Cardiac septum (tissue), 1 donor: ENCODE results near the gene BLMH. TPM values are rescaled to one million over a fixed set of nuclear protein-coding genes. Genes with fewer than 3 reads are reported as not detected.
"Not testable (repeated sequence)": the region's sequence is repeated elsewhere in the genome, so short reads cannot be mapped to it uniquely, and the experiment has no call there.

ENCODE experiments used
- DNase-seq: peaks from one replicate; pipeline ENCODE4 v3.0.0-alpha.2; 2020; ENCODE audit warnings: low spot score
- intact Hi-C: fragments of 100-400 bp; cut with DNase I; formaldehyde crosslinking; loops from one replicate; pipeline ENCODE4 v1.14.0; 2022
- total RNA-seq: library from RNA; stranded (reverse); fragmentation: NEBNext Ultra II Directional; extraction: Animal tissue kit (Norgen Biotek cat#: 25700); gene quantifications from one replicate; pipeline ENCODE4 v1.2.1, GENCODE V29; 2021
- donor health status: DM: no; HTN: no; CAD: no.

Gene BLMH
- total RNA-seq, 1 donor from 2014 or later = 14.1 TPM

DNA sequence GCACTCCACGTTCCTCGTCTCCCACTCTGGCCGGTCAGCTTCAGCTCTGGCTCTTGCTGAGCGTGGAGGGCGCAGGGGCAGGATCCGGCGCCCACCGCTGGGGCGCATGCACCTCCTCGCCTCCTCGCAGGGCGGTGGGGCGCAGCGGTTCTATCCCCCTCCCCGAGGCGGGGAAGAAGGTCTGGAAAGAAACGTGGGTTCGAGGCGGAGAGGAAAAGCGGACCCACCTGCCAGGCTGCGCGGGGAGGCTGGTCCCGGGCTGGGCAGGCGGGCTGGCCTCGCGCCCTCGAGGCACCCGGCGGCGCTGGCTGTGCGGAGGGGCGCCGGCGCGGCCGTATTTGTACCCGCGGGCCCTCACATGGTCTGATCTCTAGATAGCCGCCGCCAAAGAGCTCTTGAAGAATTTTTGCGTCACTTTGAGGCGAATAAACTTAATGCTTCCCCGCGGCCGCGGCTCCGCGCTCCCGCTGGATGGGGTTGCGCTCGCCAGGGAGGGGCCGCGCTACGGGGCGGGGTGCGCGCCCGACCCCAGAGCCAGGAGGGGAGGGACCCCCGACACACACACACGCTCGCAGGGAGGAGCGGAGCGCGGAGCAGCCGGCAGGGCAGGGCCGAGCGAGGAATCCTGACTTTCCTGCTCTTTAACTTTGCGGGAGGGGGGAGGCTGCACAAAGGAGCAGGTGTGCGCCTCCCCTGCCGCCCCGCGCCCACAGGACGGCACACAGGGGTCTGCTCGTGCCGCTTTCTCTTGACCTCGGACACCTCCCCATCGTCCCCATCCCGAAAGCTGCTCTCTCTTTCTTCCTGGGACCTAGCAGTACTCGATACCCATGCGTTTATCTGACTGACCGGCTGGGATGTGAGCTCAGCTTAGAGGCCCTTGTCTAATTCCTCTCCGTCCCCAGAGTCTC is 56.1 kb downstream of the BLMH start, which contains the start of gene SLC6A4:
TSS of gene SLC6A4 (minus strand) at position 312 of the 911 bp plus-strand sequence. CDS start 13,739 bp downstream, outside the sequence.
- intact Hi-C loops = no loop called here

GRCh38 chr17:30234964-30235363 is 56.8 kb downstream of the BLMH start:
- intact Hi-C loops = no loop called here
- DNase-seq = no peak

More for the DNA sequence above, 56.1 kb downstream of the BLMH start, which contains the start of gene SLC6A4:
- DNase-seq = no peak

DNA sequence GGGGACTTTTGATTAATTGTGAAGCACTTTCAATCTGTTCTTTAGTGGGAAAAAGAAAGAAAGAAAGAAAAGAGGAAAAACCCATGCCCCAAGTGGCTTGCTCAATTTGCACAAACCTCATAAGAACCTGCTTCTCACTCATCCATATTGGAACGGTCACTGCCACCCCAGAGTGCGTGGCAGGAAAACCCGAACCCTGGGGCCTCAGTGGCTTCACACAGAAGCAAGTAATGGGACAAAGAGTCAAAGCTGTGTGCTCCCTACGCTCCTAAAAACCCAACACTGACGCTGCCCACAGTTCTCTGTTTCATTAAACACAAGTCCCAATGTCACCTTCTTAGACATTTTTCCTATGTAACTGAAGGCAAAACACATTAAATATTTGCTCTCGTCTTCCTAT is 57.4 kb downstream of the BLMH start:
- intact Hi-C loops = no loop called here
- DNase-seq = no peak

DNA sequence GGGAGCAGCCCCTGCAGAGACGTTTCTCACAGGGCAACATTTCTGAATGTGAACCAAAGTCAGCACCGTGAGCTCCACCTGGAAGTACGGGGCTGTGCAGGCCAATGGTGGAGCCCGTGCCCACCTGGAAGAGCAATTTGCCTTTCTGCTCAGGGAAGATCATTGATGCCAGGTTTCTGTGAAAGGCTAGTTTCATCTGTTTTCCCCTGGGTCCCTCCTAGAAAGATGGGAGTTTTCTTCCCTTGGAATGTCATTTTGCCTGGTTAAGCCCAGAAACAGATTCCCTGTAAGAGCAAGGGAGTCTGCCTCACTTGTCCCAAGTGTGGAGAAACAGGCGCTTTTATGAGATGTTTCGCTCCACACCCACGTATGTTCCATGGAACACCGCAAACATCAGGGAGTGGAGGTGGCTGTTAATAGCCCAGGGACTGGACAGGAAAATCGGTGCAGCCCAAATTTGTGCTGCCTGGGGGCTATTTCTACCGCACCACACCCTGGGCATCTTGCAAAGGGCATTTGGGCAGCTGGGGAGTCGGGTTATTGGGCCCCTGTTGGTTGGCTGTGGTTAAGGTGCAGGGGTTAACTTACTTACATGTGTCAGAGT is 58.8 kb downstream of the BLMH start:
- DNase-seq = no peak
- intact Hi-C loops = no loop called here

DNA sequence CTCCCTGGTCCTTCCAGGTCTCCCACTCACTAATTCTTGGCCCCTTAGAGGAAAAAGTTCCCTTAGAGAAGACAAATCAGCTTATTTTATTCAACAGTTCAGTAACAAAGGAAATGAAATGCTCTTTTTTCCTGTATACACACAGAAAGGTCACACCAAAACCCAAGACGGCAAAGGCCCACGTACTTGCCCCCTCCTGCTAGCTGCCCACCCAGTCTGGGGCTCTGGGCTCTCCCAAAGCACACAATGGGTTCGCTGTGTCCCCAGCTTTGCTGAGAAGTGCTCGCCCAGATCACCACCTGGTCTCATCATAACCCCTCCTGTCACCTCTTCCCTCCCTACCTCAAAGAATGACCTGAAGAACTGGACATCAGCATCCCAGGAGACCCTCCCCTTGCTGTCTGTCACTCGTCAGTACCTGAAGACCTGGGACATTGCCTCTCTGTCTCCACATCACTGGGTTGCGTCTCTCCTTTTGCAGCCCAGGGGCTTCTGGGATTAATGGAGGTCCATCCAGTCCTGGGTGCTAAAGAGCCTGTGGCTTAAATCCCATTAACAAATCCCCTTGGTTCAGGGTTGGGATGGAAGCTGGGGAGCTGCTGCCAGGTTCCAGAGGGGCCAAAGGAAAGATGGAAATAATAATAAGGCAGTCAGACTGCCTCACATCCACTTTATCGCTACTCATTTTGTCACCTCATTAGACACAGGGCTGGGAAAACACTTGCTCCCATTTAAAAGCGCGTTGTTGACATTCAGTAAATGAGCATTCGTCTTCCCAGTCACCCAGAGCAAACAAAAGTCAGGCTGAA is 59.5 kb downstream of the BLMH start:
- no peak for DNase-seq
- intact Hi-C loops = no loop called here

DNA sequence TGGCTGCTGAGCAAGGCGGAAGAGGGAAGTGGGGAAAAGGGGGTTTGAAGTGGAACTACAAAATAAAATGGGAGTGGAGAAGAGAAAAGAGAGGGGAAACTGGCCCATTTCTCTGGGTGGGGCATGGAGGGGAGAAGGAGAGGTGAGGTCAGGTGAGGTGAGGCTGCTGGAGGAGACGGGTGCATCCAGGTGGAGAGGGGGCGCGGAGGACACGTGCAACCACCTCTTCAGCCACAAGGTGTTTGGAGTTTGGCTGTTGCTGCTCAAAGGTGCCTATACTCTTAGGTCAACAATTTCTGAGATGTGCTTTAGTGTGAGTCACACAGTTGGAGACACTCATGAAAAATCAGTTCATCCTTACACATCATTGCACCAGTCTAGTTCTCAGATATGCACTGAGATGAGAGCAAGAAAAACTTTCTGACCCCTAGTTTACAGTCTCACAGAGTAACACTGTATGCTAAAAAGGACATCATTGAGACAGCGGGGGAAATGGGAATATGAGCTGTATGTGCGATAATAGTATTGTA is 61.1 kb downstream of the BLMH start:
- no peak for DNase-seq
- intact Hi-C loops = no loop called here

DNA sequence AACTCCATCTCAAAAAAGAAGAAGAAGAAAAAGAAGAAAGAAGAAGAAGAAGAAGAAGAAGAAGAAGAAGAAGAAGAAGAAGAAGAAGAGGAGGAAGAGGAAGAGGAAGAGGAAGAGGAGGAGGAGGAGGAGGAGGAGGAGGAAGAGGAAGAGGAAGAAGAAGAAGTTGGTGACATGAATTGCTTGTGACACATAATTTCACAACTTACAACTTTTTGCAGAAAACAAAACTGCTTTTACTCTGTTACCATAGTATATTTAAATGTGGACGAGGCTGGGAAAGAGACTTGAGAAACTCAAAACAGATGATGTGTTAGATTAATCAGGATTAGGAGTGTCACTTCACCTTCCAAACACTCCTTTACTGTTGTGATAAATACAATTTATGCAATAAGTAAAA is 61.7 kb downstream of the BLMH start:
- DNase-seq, intact Hi-C loops: not testable (repeated sequence)

DNA sequence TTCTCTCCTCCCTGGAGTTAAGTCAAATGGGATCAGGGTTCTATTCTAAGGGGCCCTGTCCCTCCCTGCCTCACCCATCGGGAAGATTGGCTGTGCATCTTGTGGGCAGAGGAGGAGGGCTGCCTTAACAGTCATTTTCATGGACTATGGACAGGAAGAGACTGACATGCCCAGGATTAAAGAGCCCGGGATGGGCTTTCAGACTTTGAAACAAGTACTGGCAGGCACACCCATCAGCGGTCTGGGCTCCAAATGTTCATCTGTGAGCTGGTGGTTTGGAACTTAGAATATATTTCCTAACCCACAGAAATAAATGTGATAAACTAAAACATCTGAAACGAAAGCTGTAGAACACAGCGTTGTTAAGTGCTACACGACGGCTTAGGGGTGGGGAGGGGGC is 62.7 kb downstream of the BLMH start:
- intact Hi-C loops = no loop called here
- DNase-seq = no peak

DNA sequence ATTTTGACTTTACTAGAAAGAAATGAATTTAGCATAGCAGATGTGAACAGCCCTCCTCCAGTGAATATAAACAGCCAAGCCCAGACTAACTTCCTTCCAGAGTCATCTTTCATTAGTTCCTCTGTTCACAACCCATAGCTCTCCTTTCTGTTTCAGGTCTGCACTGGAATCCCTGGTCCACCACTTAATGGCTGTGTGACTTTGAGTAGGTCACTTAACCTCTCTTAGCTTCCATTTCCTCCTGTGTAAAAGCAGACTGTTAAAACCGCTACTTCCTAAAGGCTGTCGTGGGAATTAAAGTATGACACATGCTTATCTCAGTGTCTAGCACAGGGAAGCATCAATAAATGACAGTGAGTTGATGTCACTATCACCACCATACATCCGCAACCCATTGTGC is 63.7 kb downstream of the BLMH start:
- no peak for DNase-seq
- intact Hi-C loops = no loop called here

DNA sequence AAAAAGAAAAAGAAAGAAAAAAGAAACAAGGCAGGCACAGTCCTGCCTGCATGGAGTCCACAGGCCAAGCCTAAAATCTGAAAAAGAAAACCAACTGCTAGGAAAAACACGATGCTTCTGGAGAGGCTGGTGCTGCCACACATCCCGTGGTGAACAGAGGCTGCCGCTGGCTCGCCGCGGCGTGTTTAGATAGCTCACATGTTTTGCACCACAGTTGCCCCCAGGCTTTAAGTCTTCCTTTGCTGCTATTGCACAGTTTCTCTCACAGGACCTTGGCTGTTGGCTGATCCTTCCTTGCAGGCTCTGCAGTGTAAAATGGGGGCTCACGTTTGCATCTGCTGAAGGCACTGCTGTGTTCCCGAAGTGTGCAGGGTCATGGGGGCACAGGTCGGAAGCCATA is 64.9 kb downstream of the BLMH start:
- no peak for DNase-seq
- intact Hi-C loops = no loop called here

GRCh38 chr17:30225919-30226553 is 65.7 kb downstream of the BLMH start:
- DNase-seq = no peak
- intact Hi-C loops = no loop called here

DNA sequence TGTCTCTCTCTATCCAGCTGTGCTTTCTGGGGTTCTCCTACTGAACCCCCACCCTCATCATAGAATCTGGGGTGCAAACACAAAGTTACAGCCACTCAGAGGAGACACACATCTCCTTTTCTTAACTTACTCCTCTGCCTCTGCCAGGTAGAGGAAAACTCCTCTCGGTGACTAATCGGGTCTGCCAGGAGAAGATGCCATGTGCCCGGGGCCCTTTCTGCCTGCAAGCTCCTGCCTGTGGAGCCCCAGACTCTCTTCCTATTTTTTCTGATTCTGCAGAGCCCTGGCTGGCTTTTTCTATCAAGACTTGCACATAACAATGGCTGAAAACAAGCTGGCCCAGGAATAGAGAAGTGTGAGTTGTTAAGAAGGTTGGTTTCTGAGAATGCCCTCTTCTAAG is 66.6 kb downstream of the BLMH start:
- intact Hi-C loops = no loop called here
- DNase-seq = no peak

DNA sequence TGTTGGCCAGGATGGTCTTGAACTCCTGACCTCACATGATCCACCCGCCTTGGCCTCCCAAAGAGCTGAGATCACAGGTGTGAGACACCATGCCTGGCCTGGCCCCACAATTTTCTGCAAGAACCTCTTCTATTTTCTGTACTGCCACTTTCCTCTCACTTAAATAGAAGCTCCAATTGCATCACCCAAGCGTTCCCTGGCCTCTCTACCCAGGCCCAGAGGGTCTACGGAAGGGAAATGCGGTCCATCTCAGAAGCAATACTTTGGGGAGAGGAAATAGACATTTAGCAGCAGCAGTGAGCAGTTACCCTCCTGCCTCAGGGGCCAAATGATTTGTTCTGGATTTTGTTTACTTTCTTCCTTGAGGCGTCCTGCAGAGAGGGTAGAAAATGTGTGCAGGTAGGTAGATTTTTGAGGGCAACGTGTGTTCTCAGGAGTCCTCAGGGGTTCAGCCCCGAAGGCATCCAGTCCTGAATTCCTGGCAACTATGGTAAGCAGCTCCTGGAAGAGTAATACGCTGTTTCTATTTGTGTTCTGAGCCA is 67.3 kb downstream of the BLMH start:
- intact Hi-C loops = no loop called here
- no peak for DNase-seq

- DNase-seq = no peak
- intact Hi-C loops = no loop called here
Observed at GRCh38 chr17:30222721-30223175, 69.0 kb downstream of the BLMH start.

DNA sequence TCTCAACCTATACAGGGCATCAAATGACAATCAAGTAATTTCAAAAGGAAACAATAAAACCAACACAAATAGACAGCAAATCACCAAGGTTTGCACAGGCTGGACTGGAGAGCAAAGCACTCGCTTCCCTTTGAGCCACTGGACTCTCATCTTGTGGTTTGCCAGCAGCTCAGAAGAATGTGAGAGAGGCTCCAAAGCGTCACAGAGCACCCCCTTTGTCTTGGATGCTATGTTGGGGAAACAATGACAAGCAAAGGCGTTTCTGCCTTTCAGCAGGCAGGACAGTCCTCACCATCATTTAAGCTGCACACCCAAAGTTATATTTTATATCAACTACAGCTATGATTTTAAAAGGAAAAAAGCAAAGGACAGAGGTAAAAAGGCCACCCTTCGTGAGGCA is 69.5 kb downstream of the BLMH start:
- DNase-seq = no peak
- intact Hi-C loops = no loop called here

DNA sequence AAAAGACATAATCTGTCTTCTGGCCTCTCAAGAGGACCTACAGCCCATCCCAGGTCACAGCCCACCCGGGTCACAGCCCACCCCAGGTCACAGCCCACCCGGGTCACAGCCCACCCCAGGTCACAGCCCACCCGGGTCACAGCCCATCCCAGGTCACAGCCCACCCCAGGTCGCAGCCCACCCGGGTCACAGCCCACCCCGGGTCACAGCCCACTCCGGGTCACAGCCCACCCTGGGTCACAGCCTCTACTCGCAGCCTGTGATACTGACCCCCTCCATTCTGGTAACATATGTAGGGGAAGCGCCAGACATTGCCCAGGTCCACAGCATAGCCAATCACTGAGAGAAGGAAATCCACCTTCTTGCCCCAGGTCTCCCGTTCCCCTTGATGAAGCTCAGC is 70.4 kb downstream of the BLMH start:
- intact Hi-C loops = no loop called here
- DNase-seq = no peak

DNA sequence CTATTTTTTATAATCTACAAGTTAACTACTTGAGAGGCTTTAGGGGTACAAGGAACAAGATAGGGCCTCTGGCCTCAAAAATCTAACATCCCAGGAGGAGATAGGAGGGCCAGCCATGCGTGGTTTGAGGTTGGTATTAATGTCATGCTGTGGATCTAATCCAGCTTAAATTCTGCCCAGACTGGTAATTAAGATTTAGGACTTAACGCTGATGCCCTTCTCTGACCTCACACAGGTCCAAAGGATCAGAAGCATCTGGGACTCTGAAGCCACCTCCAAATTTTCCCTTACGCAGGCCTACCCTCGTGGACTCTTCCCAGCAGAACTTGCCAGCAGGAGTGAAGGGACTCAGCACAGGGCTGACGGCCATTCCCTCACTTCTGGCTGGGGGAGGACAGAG is 71.3 kb downstream of the BLMH start:
- no peak for DNase-seq
- intact Hi-C loops = no loop called here

DNA sequence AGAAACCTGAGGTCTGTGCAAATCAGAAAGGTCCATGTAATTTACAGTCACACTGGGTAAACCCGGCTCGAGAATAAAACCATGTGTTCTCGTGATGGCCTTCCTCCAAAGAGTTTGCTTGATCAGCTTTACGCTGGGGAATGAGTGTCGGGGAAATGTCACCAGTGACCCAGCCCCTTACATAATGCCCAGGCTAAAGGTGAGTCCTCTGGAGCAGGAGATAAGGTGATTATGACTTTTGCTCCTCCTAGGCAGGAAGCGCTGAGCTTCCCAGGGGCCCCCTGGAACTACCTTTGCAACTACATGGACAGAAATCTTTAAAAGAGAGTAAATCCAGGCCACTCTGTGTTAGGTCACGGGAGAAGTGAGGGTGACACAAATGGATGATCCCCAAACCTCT is 71.9 kb downstream of the BLMH start:
- no peak for DNase-seq
- intact Hi-C loops = no loop called here

DNA sequence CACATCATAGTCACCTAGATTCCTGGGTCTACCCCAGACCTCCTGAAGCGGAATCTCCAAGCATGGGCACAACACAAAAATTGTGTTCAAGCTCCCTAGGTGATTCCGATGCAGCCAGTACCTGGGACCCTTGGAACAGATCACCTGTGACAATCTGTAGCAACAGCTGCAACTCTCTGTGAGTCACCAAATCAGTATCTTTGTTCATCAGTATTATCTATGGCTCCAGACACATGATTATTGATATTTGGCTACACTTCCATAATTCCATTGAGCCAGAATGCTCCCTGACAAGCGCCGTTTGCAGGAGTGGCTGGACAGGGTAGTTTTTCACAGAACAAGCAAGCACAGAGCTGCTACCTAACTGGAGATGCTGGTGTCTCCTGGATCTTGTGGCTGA is 72.4 kb downstream of the BLMH start:
- intact Hi-C loops = no loop called here
- no peak for DNase-seq
